GM21723 (cell line): Measurements from ENCODE around the gene TMEM201.

Experiments used
- ATAC-seq: cut with Tn5 transposase; IDR thresholded peaks from one replicate; pipeline ENCODE4 v1.9.1; 2021; ENCODE audit warnings: mild to moderate bottlenecking, moderate library complexity; ENCODE audit not compliant: unreplicated experiment

Gene TMEM201

GRCh38 chr1:9652379-9653209 is 63.9 kb downstream of the TMEM201 start:
- ATAC-seq, result no peak

- ATAC-seq, result no peak
These were observed 64.4 kb downstream of the TMEM201 start for GRCh38 chr1:9653210-9653490.

DNA sequence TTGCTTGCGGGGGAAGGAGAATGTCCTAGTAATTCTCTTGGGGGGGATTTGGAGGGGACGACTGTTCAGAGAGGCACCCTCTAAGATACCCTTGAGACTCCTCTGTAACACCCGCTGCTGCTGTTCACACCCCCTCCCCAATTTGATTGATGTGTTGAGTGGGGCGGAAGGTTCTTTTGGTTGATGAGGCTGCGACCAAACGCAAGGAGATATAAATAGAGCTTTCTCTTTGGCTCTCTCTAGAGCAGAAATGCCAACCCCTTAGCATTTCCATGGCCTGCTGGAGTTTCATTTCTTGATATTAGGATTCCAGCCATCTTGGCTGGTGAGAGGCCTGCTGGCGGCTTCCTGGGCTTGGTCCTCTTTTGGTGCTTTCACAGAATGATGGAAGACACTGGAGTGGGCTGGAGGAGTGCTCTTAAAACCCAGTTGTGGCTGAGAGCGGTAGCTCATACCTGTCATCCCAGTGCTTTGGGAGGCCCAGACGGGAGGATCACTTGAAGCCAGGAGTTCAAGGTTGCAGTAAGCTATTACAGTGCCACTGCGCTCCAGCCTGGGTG is 64.9 kb downstream of the TMEM201 start:
- no peak for ATAC-seq

DNA sequence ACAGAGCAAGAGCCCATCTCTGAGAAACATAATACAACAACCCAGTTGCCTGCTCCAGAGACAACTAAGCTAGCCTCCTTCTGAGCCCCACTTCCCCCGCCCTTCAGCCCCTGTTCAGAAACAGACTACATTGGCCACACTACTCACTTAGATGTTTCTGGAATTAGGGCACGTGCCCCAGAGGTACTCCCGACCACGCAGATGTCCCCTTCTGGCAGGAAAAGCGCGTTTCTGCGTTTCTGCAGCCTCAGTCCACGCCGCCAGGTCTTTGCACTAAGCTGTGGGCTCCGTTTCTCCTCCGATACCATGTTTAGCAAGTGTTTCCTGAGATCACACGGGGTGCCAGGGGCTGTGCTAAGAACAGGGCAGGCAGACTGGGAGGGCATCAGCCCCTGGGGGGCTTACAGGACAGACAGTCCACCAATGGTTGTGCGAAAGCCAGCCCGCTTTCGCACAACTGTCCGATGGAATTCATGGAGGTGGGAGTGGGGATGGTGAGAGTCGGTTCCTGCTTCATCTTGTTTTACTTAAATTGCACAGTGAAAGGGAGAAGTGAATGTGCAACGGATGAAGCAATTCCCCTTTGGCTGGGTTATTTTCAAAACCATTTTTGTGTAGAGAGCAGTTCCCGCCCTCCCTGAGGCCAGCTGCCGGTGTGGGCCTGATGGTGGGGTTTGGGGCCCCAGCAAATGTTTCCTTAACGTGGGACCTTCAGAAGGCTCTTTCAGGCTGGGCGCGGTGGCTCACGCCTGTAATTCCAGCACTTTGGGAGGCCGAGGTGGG is 65.5 kb downstream of the TMEM201 start:
- ATAC-seq, result no peak

DNA sequence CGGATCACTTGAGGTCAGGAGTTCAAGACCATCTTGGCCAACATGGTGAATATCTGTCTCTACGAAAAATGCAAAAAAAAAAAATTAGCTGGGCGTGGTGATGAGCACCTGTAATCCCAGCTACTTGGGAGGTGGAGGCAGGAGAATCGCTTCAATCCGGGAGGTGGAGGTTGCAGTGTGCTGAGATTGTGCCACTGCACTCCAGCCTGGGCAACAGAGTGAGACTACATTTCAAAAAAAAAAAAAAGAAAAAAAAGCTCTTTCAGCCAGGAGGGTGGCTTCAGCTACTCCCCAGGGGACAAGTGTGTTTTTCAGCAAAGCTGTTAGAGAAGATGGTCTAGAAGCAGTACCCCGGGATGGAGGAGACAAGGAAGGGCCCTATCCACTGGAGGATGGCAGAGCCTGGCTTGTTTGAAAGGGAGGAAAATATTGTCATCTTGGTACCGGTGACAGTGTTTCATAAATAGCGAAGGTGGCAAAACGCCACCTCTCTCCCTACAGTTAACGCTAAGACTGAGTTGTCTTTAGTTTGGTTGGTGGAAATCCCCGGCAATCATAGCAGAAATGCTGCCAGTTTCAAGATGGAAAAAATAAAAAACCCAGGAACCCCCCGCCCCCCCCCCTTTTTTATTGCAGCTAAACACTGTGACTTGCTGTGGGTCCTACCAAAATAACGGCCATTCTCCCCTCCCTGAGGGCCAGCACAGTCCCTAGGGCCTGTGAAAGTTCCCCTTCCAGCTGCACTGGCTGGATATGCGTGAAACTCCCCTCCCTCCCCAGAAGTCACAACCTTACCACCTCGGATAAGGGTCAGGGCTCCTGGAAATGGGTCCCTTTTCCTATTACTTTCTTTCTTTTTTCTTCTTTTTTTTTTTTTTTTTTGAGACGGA is 66.4 kb downstream of the TMEM201 start:
- ATAC-seq, result no peak

- no peak for ATAC-seq
These were observed 67.1 kb downstream of the TMEM201 start for GRCh38 chr1:9655836-9656235.

DNA sequence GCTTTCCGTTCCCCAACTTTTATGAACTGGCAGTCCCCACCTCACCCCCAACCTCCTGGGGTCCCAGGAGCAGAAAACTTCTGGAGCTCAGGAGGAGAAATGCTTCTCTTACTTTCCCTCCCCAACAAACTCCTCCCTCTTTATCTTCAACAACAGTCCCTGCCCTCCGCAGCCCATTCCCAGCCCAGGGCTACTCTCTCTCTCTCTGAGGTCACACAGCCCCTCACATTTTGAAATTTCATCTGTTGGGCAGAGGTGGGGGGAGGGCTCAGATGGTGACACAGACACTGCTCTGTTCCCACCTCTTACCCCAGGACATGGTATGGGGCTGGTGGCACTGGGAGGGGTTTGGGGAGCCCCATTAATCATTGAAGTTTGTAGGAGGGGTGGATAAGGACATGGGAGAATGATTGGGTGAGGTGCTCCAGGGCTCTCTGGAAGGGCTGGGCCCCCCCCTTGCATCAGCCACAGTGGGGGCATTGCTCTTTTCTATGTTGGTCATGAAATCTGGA is 68.9 kb downstream of the TMEM201 start:
- no peak for ATAC-seq

- no peak for ATAC-seq
These were observed 69.5 kb downstream of the TMEM201 start for GRCh38 chr1:9658199-9658598.

- ATAC-seq, result no peak
These were observed 70.6 kb downstream of the TMEM201 start for GRCh38 chr1:9659328-9659727.

- ATAC-seq, result no peak
These were observed 74.5 kb downstream of the TMEM201 start for GRCh38 chr1:9663257-9663656.
